Hepatocyte (in vitro differentiated cells): ENCODE results near the gene TRIM42.

ENCODE experiments used
- CTCF ChIP-seq: fragments of 200-600 bp; sonication (generic); IDR thresholded peaks from 2 replicates; pipeline ENCODE4 v1.5.1; 2016; ENCODE audit warnings: antibody characterized with exemption, mild to moderate bottlenecking; ENCODE audit not compliant: poor library complexity
- EZH2phosphoT487 ChIP-seq: fragments of 200-600 bp; sonication (generic); IDR thresholded peaks from one replicate; pipeline ENCODE4 v1.6.1; 2018; ENCODE audit warnings: antibody characterized with exemption, mild to moderate bottlenecking, low read depth, moderate library complexity; ENCODE audit not compliant: unreplicated experiment, severe bottlenecking

- TF ChIP-seq CTCF (peak; percentile 69), EZH2phosphoT487 (no peak)
Observed at GRCh38 chr3:140736863-140737460, 59.1 kb downstream of the TRIM42 start.
